ENCODE measurements around the gene POTEJ. TPM values are rescaled to one million over a fixed set of nuclear protein-coding genes. Genes with fewer than 3 reads are reported as not detected.
"Not testable (repeated sequence)": the region's sequence is repeated elsewhere in the genome, so short reads cannot be mapped to it uniquely, and the experiment has no call there.

The POTEJ gene
- total RNA-seq, result not detected

DNA sequence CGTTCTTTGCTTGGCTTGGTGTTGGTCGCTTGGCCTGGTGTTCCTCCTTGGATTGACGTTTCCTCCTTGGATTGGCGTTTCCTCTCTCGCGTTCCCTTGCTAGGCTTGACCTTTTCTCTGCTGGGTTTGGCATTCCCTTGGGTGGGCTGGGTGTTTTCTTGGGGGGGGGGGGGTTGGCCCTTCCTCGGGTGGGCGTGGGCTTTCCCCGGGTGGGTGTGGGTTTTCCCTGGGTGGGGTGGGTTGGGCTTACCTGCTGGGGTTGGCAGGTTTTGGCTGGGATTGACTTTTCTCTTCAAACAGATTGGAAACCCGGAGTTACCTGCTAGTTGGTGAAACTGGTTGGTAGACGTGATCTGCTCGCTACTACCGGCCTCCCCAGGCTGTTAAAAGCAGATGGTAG is at the start of gene POTEJ:
Gene POTEJ (plus strand): TSS at position 301 of the 400 bp plus-strand sequence. CDS start 93 bp downstream, at position 394.
- ATAC-seq; CTCF ChIA-PET; H3K4me3 Mint-ChIP-seq; H3K4me1 Mint-ChIP-seq; H3K27ac Mint-ChIP-seq; H3K36me3 Mint-ChIP-seq; H3K27me3 Mint-ChIP-seq; DNase-seq; H3K9me3 Mint-ChIP-seq (ENCODE audit: low read depth): not testable (repeated sequence)

- H3K4me3 Mint-ChIP-seq; H3K4me1 Mint-ChIP-seq; H3K27ac Mint-ChIP-seq; ATAC-seq; CTCF ChIA-PET; H3K9me3 Mint-ChIP-seq (ENCODE audit: low read depth); DNase-seq; H3K36me3 Mint-ChIP-seq; H3K27me3 Mint-ChIP-seq: not testable (repeated sequence)
Measured at GRCh38 chr2:130566165-130566564, 45.1 kb upstream of the POTEJ start.

- H3K27ac Mint-ChIP-seq; H3K4me1 Mint-ChIP-seq; DNase-seq; H3K27me3 Mint-ChIP-seq; ATAC-seq; H3K4me3 Mint-ChIP-seq; H3K9me3 Mint-ChIP-seq (ENCODE audit: low read depth); H3K36me3 Mint-ChIP-seq; CTCF ChIA-PET: not testable (repeated sequence)
Measured at GRCh38 chr2:130571929-130572328, 39.3 kb upstream of the POTEJ start.

DNA sequence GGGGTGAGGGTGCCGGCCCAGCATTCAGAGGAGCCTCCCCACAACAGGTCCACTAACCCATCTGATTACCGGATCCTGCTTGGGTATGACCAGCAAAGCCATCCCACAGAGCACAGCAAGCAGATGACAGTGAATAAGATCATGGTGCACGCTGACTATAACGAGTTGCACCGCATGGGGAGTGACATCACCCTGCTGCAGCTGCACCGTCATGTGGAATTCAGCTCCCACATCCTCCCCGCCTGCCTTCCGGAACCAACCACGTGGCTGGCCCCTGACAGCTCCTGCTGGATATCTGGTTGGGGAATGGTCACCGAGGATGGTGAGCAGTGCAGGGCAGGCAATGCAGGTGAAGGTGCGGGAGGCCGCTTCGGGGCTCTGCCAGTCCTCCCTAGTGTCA is 37.0 kb upstream of the POTEJ start:
- H3K4me1 Mint-ChIP-seq; H3K9me3 Mint-ChIP-seq (ENCODE audit: low read depth); ATAC-seq; H3K27ac Mint-ChIP-seq; H3K36me3 Mint-ChIP-seq; H3K27me3 Mint-ChIP-seq; CTCF ChIA-PET; DNase-seq; H3K4me3 Mint-ChIP-seq: not testable (repeated sequence)

GRCh38 chr2:130576209-130576784 is 34.9 kb upstream of the POTEJ start:
- DNase-seq; H3K27ac Mint-ChIP-seq; H3K36me3 Mint-ChIP-seq; ATAC-seq; CTCF ChIA-PET; H3K4me1 Mint-ChIP-seq; H3K9me3 Mint-ChIP-seq (ENCODE audit: low read depth); H3K4me3 Mint-ChIP-seq; H3K27me3 Mint-ChIP-seq: not testable (repeated sequence)

DNA sequence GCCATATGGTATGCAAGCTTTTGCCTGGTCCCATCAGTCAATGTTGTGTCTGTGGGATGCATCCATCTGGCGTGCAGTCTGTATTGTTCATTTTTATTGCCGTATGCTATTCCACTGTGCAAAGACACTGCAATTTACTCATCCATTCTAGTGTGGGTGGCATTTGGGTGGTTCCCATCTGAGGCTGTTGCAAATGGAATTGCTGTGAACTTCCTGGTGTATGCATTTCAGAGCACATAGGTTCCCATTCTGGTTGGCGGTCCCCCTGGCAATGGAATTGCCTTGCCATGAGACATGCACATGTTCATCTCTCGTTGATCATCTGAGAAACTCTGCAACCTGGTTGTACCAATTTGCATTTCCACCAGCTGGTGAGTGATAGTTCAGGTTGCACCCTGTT is 33.7 kb upstream of the POTEJ start:
- H3K9me3 Mint-ChIP-seq (ENCODE audit: low read depth); H3K4me3 Mint-ChIP-seq; DNase-seq; H3K27ac Mint-ChIP-seq; H3K4me1 Mint-ChIP-seq; H3K36me3 Mint-ChIP-seq; CTCF ChIA-PET; ATAC-seq; H3K27me3 Mint-ChIP-seq: not testable (repeated sequence)

GRCh38 chr2:130579121-130579520 is 32.1 kb upstream of the POTEJ start:
- H3K9me3 Mint-ChIP-seq (ENCODE audit: low read depth); DNase-seq; H3K36me3 Mint-ChIP-seq; H3K4me1 Mint-ChIP-seq; H3K27ac Mint-ChIP-seq; H3K27me3 Mint-ChIP-seq; H3K4me3 Mint-ChIP-seq; CTCF ChIA-PET; ATAC-seq: not testable (repeated sequence)

- CTCF ChIA-PET; H3K27ac Mint-ChIP-seq; ATAC-seq; H3K4me3 Mint-ChIP-seq; H3K9me3 Mint-ChIP-seq (ENCODE audit: low read depth); H3K36me3 Mint-ChIP-seq; H3K27me3 Mint-ChIP-seq; DNase-seq; H3K4me1 Mint-ChIP-seq: not testable (repeated sequence)
Measured at GRCh38 chr2:130581491-130581890, 29.7 kb upstream of the POTEJ start.

DNA sequence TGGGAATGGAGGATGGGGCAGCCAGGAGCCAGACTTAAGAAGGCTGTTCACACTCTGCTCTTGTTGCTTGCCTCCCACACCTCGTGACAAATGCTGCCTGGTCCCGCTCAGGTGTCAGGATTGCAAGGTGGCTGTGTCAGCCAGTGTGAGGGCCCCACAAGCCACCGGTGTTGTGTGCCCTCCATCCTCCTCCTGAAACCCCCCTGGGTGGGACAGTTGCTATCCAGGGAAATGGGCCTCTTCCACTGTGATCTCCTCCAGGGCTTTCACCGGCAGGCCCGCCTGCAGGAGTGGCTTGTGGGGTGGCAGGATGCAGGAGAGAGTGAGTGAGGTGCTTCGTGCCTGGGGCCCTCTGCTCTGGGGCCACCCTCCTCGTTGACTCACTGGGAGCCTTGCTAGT is 28.3 kb upstream of the POTEJ start:
- H3K27me3 Mint-ChIP-seq; DNase-seq; H3K27ac Mint-ChIP-seq; H3K9me3 Mint-ChIP-seq (ENCODE audit: low read depth); ATAC-seq; CTCF ChIA-PET; H3K4me1 Mint-ChIP-seq; H3K4me3 Mint-ChIP-seq; H3K36me3 Mint-ChIP-seq: not testable (repeated sequence)

- CTCF ChIA-PET; H3K27me3 Mint-ChIP-seq; H3K9me3 Mint-ChIP-seq (ENCODE audit: low read depth); H3K4me1 Mint-ChIP-seq; H3K27ac Mint-ChIP-seq; H3K4me3 Mint-ChIP-seq; ATAC-seq; H3K36me3 Mint-ChIP-seq; DNase-seq: not testable (repeated sequence)
Measured at GRCh38 chr2:130583582-130583981, 27.7 kb upstream of the POTEJ start.

DNA sequence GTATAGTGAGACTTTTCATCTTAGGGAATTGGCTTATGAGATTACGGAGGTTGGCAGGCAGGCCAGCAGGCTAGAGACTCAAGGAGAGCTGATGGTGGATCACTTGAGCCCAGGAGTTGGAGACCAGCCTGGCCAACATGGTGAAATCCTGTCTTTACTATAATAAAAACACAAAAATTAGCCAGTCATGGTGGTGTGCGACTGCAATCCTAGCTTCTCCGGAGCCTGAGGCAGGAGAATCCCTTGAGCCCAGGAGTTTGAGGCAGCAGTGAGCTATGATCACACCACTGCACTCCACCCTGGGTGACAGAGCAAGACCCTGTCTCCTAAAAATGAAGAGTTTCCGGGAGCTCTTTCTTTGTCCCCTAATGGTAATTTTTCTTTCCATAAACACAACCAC is 26.5 kb upstream of the POTEJ start:
- H3K36me3 Mint-ChIP-seq; H3K27ac Mint-ChIP-seq; ATAC-seq; CTCF ChIA-PET; DNase-seq; H3K27me3 Mint-ChIP-seq; H3K9me3 Mint-ChIP-seq (ENCODE audit: low read depth); H3K4me3 Mint-ChIP-seq; H3K4me1 Mint-ChIP-seq: not testable (repeated sequence)

DNA sequence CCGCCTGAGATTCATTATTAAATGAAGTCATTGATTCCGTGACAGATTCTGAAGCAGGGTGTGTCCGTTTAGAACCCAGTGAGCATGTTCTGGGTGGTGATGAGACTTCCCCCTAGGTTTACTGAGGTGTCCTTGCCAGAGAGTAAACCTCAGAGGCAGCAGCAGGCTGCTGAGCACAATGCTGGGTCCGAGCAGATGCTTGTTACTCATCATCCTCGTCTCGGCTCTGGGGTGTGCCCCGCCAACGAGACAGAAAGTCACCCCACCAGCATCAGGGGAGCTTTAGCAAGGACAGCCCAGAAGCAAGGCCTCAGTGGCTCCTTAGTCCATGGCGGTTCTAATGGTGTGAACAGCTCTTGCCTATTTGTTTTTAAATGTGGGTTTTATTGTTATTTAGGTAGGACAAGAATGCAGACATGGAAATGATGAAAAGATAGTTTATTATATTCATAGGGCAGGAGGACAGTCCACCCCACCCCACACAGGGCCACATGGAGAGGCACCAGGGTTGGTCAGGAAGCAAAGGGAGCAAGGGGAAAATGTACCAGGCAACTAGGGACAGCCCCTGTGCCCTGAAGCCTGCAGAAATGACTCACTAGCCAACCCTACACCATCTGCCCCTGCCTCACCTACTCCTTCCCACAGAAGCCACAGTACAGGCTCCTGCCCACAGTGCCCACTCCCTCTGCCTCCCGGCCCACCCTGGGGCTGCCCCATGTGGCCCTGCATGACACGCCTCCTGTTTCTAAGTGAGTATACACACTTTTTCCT is 22.4 kb upstream of the POTEJ start:
- H3K27me3 Mint-ChIP-seq; H3K27ac Mint-ChIP-seq; H3K9me3 Mint-ChIP-seq (ENCODE audit: low read depth); H3K4me1 Mint-ChIP-seq; H3K4me3 Mint-ChIP-seq; CTCF ChIA-PET; H3K36me3 Mint-ChIP-seq: not testable (repeated sequence)
- peak; percentile 37 for DNase-seq
- peak; percentile 73 for ATAC-seq

- H3K27me3 Mint-ChIP-seq; H3K9me3 Mint-ChIP-seq (ENCODE audit: low read depth); CTCF ChIA-PET; DNase-seq; H3K4me3 Mint-ChIP-seq; H3K27ac Mint-ChIP-seq; ATAC-seq; H3K36me3 Mint-ChIP-seq; H3K4me1 Mint-ChIP-seq: not testable (repeated sequence)
Measured at GRCh38 chr2:130590170-130590841, 20.9 kb upstream of the POTEJ start.

- DNase-seq; ATAC-seq; H3K36me3 Mint-ChIP-seq; H3K9me3 Mint-ChIP-seq (ENCODE audit: low read depth); H3K4me3 Mint-ChIP-seq; H3K27ac Mint-ChIP-seq; H3K4me1 Mint-ChIP-seq; CTCF ChIA-PET; H3K27me3 Mint-ChIP-seq: not testable (repeated sequence)
Measured at GRCh38 chr2:130590842-130591359, 20.3 kb upstream of the POTEJ start.

Measured in activated CD8-positive, alpha-beta memory T cell treated with anti-CD3 and anti-CD28 coated beads, Interleukin-2, amount 10 ng/mL, durations not matched to agents 7 days and 5 days (primary cell).